B cell (primary cell): ENCODE data around the gene PACRG. TPM values are rescaled to one million over a fixed set of nuclear protein-coding genes. Genes with fewer than 3 reads are reported as not detected.

Source experiments
- ATAC-seq: fragments of 200-7000 bp; cut with Tn5 transposase; one replicate; pipeline ENCODE4 v1.10.0; 2021; ENCODE audit warnings: low read depth, mild to moderate bottlenecking, moderate number of reproducible peaks, moderate library complexity
- CTCF ChIA-PET: fragments of 350-600 bp; sonication (Branson Sonifier 250); formaldehyde crosslinking; loops from one replicate; lab custom pipeline; 2021; ENCODE audit warnings: antibody characterized with exemption, inconsistent platforms; lab: Charles Lee
- POLR2A ChIA-PET: fragments of 350-600 bp; sonication (Branson Sonifier 250); formaldehyde crosslinking; loops from one replicate; lab custom pipeline; 2021; ENCODE audit warnings: antibody characterized with exemption; lab: Charles Lee
- DNase-seq: peaks from one replicate; pipeline ENCODE4 v3.0.0; 2013
- H2AFZ ChIP-seq: 2 replicates; pipeline ENCODE4 v1.6.1; 2012; ENCODE audit warnings: mild to moderate bottlenecking, low read depth, low read length; ENCODE audit not compliant: insufficient read depth, poor library complexity, severe bottlenecking
- H3K27ac ChIP-seq, 2 donors: 1 replicate in 1 of 2; 2 replicates in 1 of 2; pipeline ENCODE4 v1.5.1; 2012 to 2013; ENCODE audit warnings: low read length in 2 of 2, mild to moderate bottlenecking in 2 of 2, moderate library complexity in 1 of 2
- H3K27me3 ChIP-seq, 4 experiments: fragments of 200-600 bp in 1 of 4; sonication (generic) in 1 of 4; replicated peaks in 1 of 4; 1 replicate in 2 of 4; 2 replicates in 2 of 4; pipeline versions ENCODE4 v1.6.1 to v1.7.0; 2013 to 2016; ENCODE audit warnings: low read length in 3 of 4, mild to moderate bottlenecking in 2 of 4, mixed read lengths in 1 of 4, moderate library complexity in 1 of 4; ENCODE audit not compliant: insufficient read depth in 4 of 4, control insufficient read depth in 3 of 4; ENCODE audit errors: control extremely low read depth in 1 of 4
- H3K36me3 ChIP-seq, 2 experiments: replicated peaks in 1 of 2; 1 replicate in 1 of 2; 2 replicates in 1 of 2; pipeline versions ENCODE4 v1.6.1 to v1.7.1; 2013; ENCODE audit warnings: low read length in 1 of 2; ENCODE audit not compliant: insufficient read depth in 2 of 2, control insufficient read depth in 1 of 2; ENCODE audit errors: control extremely low read depth in 1 of 2, extremely low read depth in 1 of 2
- H3K4me1 ChIP-seq, 2 donors: fragments of 200-600 bp in 1 of 2; sonication (generic) in 1 of 2; 1 replicate in 1 of 2; 2 replicates in 1 of 2; pipeline versions ENCODE4 v1.5.1 to v1.6.1; 2013 to 2017; ENCODE audit warnings: low read length in 2 of 2; ENCODE audit not compliant: control insufficient read depth in 2 of 2, insufficient read depth in 2 of 2
- H3K4me2 ChIP-seq: replicated peaks from 2 replicates; pipeline ENCODE3; 2012; ENCODE audit warnings: mild to moderate bottlenecking, low read depth, low read length; ENCODE audit not compliant: poor library complexity, severe bottlenecking
- H3K4me3 ChIP-seq, 5 experiments: fragments of 200-600 bp in 1 of 5; sonication (generic) in 1 of 5; 1 replicate in 3 of 5; 2 replicates in 2 of 5; pipeline versions ENCODE4 v1.5.1 to v1.7.0; 2011 to 2016; ENCODE audit warnings: low read length in 4 of 5, mild to moderate bottlenecking in 4 of 5, low read depth in 2 of 5, control low read depth in 1 of 5, moderate library complexity in 1 of 5; ENCODE audit not compliant: insufficient read depth in 1 of 5; ENCODE audit errors: control extremely low read depth in 1 of 5, extremely low read depth in 1 of 5
- H3K79me2 ChIP-seq: fragments of 200-600 bp; sonication (generic); one replicate; pipeline ENCODE4 v1.6.0; 2016; ENCODE audit warnings: low read length; ENCODE audit not compliant: control insufficient read depth, insufficient read depth
- H3K9ac ChIP-seq: fragments of 200-600 bp; sonication (generic); 2 replicates; pipeline ENCODE4 v1.6.1; 2017; ENCODE audit warnings: mild to moderate bottlenecking, low read length, moderate library complexity
- H3K9me3 ChIP-seq, 3 donors: one replicate each; pipeline versions ENCODE4 v1.6.1 to v1.7.1; 2013; ENCODE audit warnings: low read length in 2 of 3; ENCODE audit not compliant: control insufficient read depth in 2 of 3, insufficient read depth in 1 of 3; ENCODE audit errors: control extremely low read depth in 1 of 3
- H4K20me1 ChIP-seq: 2 replicates; pipeline ENCODE4 v1.6.0; 2012; ENCODE audit warnings: mild to moderate bottlenecking, low read length; ENCODE audit not compliant: insufficient read depth, control insufficient read depth, poor library complexity, severe bottlenecking
- H3K27ac Mint-ChIP-seq: one replicate; pipeline ENCODE4 v1.8.0; 2021; ENCODE audit warnings: mixed read lengths
- H3K27me3 Mint-ChIP-seq: one replicate; pipeline ENCODE4 v1.8.0; 2021; ENCODE audit warnings: mixed read lengths
- H3K4me1 Mint-ChIP-seq: one replicate; pipeline ENCODE4 v1.8.0; 2021; ENCODE audit warnings: mixed read lengths
- H3K4me3 Mint-ChIP-seq: one replicate; pipeline ENCODE4 v1.8.0; 2021; ENCODE audit warnings: mixed read lengths
- H3K9me3 Mint-ChIP-seq: one replicate; pipeline ENCODE4 v1.8.0; 2022; ENCODE audit warnings: mixed read lengths; ENCODE audit not compliant: insufficient read depth
- CTCF ChIP-seq: fragments of 200-600 bp; IDR thresholded peaks from one replicate; pipeline ENCODE4 v1.8.0; 2022; ENCODE audit warnings: antibody characterized with exemption, mild to moderate bottlenecking
- EZH2 ChIP-seq: IDR thresholded peaks from 2 replicates; pipeline ENCODE4 v1.6.1; 2012; ENCODE audit warnings: borderline replicate concordance, low read depth, mild to moderate bottlenecking, moderate library complexity, low read length; ENCODE audit not compliant: insufficient read depth, poor library complexity, severe bottlenecking
- WGBS: methylation state at CpG from one replicate; pipeline ENCODE4 v1.1.5; 2013; ENCODE audit warnings: missing lambda C conversion rate; ENCODE audit not compliant: insufficient coverage; 5-methylcytosine and 5-hydroxymethylcytosine counted together
- intact Hi-C: fragments of 100-400 bp; cut with micrococcal nuclease; formaldehyde crosslinking; loops from one replicate; pipeline ENCODE4 v1.10.0; 2022
- polyA plus RNA-seq: library from polyadenylated mRNA; depleted of rRNA; stranded (reverse); fragments of >200 nt; gene quantifications from 2 replicates; pipeline ENCODE4 v1.2.3, GENCODE V29; 2012
- total RNA-seq, 2 donors: library from RNA; stranded (reverse); fragments of 120-200 nt in 1 of 2; gene quantifications; 1 replicate in 1 of 2; 2 replicates in 1 of 2; pipeline versions ENCODE4 v1.2.3 to v1.2.4, GENCODE V29; 2013 to 2022

PACRG gene
- total and polyA plus RNA-seq, 2 donors (not counting 1 experiment from before 2014, with no cell fraction given), result not detected

DNA sequence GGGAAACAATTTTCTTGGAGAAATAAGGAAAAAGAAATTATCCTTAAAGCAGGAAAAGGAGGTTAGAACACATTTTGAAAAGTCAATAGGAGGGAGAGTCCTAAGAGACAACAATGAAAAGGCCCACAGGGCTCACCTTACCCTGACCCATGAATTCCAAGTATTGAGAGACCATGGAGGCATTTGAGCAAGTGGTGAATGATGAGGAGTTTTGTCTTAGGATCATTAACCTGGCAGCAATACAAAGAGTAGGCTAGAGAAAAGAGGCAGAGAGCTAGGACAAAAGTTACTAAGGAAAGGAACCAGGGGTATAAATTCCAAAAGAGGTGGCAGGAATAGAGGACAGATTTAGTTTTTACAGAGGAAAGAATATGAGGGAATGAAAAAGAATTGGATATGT, 44.7 kb downstream of the PACRG start:
- ATAC-seq (no peak), DNase-seq (no peak)
- no peak overlapping the region for H3K27ac Mint-ChIP-seq
- Histone ChIP-seq H3K9ac (no peak overlapping the region), H3K79me2 (no peaks in the 10 kb centered on the region), H3K4me2 (no peak overlapping the region), H3K9me3 (no peaks in the 10 kb centered on the region), H3K27ac (no peak overlapping the region), H4K20me1 (no peaks in the 10 kb centered on the region), H3K4me3 (no peak overlapping the region), H3K4me1 (no peaks in the 10 kb centered on the region), H2AFZ (no peak overlapping the region), H3K36me3 (no peaks in the 10 kb centered on the region), H3K27me3 (no peaks in the 10 kb centered on the region)
- ChIA-PET POLR2A (no interaction called here), CTCF (no interaction called here)
- no peak overlapping the region for H3K4me3 Mint-ChIP-seq
- intact Hi-C loops, result no loop called here
- H3K4me1 Mint-ChIP-seq, result no peaks in the 10 kb centered on the region
- TF ChIP-seq CTCF, result no peak
- no peak for TF ChIP-seq EZH2
- H3K9me3 Mint-ChIP-seq, result no peaks in the 10 kb centered on the region
- no peaks in the 10 kb centered on the region for H3K27me3 Mint-ChIP-seq

- peaks cover 2% of the 10 kb centered on the region for H3K9me3 Mint-ChIP-seq
- no peak overlapping the region for H3K27ac Mint-ChIP-seq
- DNase-seq (no peak), ATAC-seq (no peak)
- no peak overlapping the region for H3K4me3 ChIP-seq
- no peaks in the 10 kb centered on the region for H3K27me3 Mint-ChIP-seq
- no peak overlapping the region for H3K4me2 ChIP-seq
- no peaks in the 10 kb centered on the region for H4K20me1 ChIP-seq
- no peaks in the 10 kb centered on the region for H3K4me1 ChIP-seq
- no peak overlapping the region for H3K4me3 Mint-ChIP-seq
- intact Hi-C loops, result no loop called here
- no peak overlapping the region for H3K27ac ChIP-seq
- ChIA-PET POLR2A (no interaction called here), CTCF (no interaction called here)
- H3K9ac ChIP-seq, result no peak overlapping the region
- no peak for TF ChIP-seq CTCF
- TF ChIP-seq EZH2, result no peak
- peaks cover 0 to 5% (median 0%) of the 10 kb centered on the region in 3 donors for H3K9me3 ChIP-seq
- H3K79me2 ChIP-seq, result no peaks in the 10 kb centered on the region
- H3K36me3 ChIP-seq, result no peaks in the 10 kb centered on the region
- H2AFZ ChIP-seq, result no peak overlapping the region
- WGBS, result no CpG with 5 or more reads among the region's 3 CpGs
- H3K4me1 Mint-ChIP-seq, result no peaks in the 10 kb centered on the region
- H3K27me3 ChIP-seq, result no peaks in the 10 kb centered on the region
Observed at GRCh38 chr6:162773996-162774395, 46.2 kb downstream of the PACRG start.
